Measurements from ENCODE around the gene NR4A3.
"Not testable (repeated sequence)": the region's sequence is repeated elsewhere in the genome, so short reads cannot be mapped to it uniquely, and the experiment has no call there.

Gene NR4A3

DNA sequence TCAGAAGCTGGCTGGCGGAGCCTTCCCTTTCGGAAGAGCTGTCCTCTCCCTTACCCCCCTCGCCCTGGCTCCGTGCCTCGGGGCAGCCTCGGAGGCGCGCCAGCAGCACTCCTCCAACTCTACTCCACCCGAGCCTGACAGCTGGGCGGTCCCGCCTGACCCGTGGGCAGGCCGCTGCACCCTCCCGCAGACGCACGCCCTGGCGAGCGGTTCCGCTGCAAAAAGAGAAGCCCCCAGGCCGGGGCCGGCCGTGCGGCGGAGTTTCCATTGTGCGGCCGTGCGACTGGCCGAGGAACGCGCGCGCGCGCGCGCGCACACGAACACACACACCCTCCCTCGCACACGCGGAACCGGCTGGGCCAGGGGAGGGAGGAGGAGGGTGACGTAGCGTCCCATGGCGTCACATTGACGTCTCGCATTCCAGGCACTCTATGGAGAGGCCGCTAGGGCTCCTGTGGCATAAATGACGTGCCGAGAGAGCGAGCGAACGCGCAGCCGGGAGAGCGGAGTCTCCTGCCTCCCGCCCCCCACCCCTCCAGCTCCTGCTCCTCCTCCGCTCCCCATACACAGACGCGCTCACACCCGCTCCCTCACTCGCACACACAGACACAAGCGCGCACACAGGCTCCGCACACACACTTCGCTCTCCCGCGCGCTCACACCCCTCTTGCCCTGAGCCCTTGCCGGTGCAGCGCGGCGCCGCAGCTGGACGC, at the start of gene NR4A3:
TSS of gene NR4A3 (plus strand) at position 490 of the 713 bp plus-strand sequence. CDS start 6,158 bp downstream, outside the sequence.
- DNase-seq = peak; percentile 84

DNA sequence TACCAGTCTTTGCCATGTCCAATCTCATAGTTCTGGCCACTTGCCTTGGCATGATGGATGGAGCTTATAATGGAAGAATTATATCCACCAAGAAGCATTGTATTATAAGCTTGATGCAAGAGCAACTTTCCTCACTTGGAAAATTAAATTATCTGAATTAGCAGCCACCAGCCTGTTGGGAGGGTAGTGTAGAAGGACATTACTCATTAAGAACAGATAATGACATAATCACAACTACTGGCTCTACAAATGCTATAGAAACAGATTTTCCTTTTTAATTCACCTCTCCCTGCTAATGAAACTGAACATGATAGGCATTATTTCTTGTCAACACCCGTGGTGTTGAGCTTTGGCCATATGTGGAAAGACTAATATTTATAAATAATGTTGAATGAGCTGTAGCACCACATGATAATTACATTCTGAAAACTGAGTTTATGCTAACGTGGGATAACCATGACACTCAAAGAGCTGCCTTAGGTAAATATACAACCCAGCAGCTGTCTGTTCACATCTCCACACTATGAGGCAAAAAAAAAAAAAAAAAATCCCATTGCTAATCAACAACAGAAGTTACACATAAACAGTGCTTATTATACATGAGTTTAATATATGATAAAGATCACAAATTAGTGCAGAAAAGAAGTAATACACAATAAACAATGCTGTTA, 48.1 kb upstream of the NR4A3 start:
- no peak for DNase-seq

DNA sequence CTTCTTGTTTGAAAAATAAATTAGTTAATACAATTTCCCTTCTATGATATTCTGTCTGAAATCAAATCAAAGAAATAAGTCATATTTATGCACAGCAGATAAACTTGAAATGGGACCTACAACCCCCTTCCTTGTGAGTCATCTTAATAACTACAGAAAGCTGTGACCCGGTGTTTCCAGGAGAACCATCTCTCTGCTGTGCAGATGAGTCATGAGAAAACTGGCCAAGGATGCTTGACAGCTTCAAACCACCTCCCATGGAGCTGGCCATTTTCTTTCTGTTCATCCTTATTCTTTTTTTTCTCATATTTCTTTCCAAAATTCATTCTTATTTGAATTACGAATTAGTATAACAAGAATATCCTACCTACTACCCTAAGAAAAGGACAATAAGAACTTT, 43.4 kb upstream of the NR4A3 start:
- DNase-seq = no peak

DNA sequence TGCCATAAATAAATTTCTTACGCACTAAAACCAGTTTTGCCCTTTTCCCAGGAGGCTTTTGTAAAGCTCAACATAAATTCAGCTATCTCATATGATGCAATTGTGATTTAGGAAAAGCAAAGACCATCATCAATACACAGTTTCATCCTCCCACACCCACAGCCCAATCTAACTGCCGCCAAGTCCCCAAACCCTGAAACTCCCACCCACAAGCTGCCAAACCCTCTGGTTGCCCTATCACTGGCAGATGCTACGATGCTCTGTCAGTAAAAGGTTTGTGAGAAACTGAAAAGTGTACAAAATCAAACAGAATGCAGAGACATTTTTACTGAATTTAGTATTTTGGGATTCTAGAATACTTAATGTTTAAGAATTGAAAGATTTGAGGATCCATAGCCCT, 42.8 kb upstream of the NR4A3 start:
- DNase-seq = no peak

DNA sequence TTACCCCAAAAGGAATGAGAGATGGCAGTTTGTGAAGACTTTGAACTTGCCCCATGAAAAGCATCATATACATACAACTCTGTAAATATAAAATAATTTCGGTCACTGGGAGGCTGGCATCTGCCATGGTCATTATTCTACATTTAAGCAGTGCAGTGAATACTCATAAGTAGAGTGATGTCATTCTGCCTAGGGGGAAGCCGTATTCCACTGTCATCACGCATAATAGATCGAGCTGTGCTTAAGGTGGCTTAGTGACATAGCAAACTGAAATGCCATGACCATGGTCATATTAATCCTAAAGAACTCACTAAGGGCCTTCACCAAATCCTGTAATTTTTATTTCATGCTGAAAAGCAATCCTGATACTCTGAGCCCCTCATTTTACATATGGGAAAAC, 42.4 kb upstream of the NR4A3 start:
- DNase-seq = no peak

DNA sequence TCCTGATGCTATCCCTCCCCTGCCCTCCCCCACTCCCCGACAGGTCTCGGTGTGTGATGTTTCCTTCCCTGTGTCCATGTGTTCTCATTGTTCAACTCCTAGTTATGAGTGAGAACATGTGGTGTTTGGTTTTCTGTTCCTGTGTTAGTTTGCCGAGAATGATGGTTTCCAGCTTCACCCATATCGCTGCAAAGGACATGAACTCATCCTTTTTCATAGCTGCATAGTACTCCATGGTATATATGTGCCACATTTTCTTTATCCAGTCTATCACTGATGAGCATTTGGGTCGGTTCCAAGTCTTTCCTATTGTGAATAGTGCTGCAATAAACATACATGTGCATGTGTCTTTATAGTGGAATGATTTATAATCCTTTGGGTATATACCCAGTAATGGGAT, 39.3 kb upstream of the NR4A3 start:
- DNase-seq = not testable (repeated sequence)

DNA sequence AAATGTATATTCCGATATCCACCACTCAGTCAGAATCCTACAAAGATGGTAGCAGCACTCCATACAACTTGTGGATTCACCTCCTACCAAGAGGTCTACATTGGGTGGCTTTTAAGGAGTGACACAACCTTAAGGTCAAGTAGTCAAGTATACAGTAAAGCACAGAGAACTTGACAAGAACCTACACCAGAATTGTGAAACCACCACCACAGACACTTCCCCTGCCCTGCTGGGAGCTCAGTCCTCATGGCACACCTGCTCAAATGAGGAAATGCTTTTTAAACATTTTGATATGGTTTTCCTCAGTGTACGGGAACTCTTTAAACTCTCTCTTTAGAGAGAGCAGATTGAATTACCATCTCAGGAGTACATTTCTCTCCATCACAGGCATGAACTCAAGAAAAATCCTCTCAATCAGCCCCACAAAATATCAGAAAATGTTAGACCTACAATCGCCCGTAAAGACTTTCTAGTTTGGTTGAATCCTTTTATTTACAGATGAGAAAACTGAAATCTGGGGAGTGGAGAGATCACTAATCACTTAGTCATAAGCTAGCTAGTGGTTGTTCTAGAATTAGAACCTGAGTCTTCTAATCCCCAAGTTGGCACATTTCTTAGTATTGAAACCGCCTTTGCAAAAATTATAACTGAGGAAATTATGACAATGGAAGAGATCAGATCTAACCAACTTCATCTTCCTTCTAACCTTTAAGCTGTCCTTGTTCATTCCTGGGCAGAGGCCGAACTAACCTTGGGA, 38.5 kb upstream of the NR4A3 start:
- no peak for DNase-seq

DNA sequence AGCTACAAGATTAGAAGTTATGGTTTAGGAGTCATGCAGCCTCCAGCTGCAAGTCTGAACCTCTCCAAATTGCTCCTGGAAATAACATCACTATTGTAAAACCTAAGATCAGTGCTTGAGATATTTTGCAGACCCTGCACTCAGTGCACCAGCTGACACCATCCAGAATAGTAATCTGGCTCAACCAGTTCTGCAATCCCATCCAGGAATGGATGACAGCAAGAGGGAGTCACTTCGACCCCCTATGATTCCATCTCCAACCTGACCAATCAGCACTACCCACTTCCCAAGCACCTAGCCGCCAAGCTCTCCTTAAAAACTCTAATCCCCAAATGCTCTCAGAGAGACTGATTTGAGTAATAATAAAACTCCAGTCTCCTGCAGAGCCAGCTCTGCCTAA, 37.9 kb upstream of the NR4A3 start:
- DNase-seq = no peak

DNA sequence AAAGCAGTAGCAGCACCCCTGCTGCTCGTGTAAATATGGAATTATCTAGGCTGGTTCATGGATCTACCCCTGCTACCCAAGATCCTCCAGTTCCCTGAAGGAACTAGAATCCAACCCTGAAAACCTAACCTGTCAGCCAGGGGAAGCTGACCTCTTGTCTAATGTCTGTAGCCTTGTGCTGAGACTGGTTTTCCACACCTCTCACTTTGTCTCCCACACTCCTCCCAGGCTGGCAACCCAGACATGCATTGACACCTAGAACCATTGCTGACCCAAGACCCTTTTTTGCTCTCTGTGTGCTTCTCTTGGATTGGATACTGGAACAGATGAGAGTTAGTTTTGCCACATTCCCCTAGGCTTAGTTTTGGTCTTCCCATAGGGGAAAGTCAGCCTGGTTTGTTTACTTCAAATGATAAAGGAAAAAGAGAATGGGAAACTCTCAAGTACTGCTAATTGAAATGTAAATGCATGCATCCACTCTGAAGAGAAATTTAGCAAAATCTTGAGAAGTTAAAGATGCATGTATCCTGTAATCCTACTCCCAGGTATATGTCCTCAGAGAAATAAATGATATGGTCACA, 36.6 kb upstream of the NR4A3 start:
- no peak for DNase-seq

DNA sequence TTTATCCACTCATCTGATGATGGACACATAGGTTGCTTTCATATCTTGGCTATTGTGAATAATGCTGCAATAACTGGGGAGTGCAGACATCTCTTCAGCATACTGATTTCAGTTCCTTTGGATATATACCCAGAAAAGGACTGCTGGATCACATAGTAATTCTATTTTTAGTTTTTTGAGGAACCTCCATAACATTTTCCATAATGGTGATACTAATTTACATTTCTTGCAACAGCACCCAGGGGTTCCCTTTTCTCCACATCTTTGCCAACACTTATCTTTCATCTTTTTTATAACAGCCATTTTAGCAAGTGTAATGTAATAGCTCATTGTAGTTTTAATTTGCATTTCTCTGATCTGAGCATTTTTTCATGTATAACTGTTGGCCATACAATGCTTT, 34.1 kb upstream of the NR4A3 start:
- DNase-seq = no peak

DNA sequence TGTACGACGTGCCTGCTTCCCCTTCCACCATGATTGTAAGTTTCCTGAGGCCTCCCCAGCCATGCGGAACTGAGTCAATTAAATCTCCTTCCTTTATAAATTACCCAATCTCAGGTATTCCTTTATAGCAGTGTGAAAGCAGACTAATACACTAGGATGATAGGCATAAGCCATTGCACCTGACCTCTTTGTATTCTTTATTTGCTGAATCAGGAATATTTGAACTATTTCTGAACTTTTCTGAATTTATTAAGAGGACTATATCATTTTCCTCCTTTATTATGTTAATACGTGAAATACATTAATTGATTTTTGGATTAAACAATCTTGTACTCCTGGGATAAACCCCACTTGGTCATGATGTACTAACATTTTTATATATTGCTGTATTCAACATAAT, 28.2 kb upstream of the NR4A3 start:
- DNase-seq = no peak

DNA sequence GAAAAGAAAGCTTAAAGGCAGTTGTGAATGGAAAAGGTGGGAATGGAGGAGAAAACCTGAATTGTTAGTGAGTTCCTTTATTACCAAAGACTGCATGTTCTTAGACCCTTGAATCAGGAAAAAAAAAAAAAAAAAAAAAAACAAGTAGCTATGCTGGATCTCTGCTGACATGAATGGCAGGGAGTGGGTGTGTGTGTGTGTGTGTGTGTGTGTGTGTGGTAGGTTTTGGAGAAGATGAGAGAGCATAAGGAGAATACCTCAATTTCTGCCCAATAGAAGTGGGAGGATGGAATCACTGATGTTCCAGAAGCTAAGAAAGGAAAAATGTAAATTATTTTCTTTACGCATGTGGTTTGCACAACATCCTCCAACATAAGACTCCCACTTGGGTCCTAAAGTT, 25.5 kb upstream of the NR4A3 start:
- no peak for DNase-seq

DNA sequence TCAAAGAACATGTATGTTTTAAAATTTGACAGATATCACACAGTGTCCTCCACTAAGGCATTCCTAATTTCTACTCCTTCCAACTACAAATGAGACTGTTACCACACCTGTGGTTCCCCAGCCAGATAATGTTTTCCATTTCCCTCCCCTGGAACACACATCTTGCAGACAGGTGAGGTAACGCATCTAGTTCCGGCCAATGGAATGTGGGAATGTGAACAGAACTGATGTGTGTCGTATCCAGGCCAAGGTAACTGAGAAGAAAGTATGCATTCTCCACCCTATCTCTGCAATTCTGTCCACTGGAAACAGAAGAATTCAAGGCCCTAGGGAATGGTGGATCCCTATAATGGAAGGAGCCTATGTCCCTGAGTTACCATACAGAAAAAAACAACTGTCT, 19.9 kb upstream of the NR4A3 start:
- no peak for DNase-seq

DNA sequence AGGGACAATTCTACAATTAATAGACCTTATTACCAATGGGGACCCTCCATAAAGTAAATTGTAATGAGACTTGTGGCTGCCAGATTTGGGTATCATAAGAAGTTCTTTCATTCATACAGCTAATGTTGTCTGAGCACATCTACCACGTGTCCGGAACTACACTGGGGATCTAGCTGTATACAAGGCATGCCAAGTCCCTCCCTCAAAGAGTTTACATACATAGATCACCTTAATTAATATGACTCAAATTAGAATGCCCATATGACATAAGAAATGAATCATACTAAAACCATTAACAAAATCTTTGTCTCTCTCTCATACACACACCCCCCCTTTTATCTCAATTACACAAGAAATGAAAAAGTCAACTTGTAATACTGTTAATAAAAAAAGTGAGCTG, 18.0 kb upstream of the NR4A3 start:
- DNase-seq = no peak

DNA sequence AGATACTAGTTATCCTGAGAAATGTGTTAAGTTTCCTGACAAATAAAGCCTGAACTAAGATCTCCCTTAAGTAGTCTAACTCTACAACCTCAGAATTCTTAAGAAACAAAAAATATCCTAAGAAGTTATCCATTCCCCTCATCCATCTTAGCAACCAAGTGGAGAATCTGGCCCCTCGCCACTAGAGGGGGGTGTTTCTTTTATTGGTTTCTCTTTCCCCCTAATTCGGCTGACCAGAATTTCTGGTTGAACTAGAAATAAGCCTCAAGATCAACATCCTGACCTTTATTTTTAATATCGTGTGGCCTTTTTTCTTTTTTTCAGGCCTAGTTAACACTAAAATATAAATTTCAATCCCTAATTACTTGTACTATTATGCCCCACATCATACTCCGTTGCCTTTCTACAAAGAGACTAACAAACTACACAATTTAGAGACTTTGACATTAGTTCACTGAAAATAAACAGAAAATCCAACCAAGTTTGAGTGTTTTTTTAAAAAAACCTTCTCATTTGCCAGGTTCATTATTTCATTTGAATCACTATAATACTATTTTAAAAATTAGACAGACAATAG, 14.3 kb upstream of the NR4A3 start:
- DNase-seq = peak; percentile 69

DNA sequence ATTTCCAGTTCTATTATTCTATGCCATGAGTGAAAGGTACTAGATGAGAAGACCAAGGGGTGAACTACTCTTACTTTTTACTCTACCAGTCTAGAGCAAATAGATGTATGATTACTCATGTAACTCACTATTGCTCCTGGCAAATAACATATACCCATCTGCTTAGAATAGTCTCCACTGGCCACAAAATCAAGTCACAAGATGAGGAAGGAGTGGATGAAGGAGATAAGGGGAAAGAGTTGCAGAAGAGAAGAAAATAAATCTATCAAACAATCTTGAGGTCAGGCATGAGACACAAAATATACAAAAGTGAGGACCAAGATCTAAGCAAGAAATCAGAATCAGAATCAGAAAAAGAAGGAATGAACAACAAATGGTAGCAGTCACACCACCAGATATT, 13.7 kb upstream of the NR4A3 start:
- DNase-seq = no peak

DNA sequence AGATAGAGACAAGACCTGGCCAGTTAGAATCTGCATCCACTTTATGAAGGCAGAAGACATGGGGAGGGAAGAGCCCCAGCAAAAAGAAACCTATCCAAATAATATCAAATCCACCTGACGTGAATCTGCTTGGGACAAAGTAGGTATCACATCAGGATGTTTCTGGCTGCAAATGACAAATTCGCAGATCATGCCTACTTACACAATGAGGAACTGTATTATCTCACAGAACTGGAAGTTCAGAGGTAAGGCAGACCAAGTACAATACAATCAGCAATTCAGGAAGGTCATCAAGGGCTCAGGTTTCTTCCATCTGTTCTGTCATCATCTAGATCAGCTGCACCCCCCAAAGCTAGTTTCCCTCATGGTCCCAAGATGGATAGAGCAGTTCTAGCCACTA, 13.2 kb upstream of the NR4A3 start:
- DNase-seq = no peak

DNA sequence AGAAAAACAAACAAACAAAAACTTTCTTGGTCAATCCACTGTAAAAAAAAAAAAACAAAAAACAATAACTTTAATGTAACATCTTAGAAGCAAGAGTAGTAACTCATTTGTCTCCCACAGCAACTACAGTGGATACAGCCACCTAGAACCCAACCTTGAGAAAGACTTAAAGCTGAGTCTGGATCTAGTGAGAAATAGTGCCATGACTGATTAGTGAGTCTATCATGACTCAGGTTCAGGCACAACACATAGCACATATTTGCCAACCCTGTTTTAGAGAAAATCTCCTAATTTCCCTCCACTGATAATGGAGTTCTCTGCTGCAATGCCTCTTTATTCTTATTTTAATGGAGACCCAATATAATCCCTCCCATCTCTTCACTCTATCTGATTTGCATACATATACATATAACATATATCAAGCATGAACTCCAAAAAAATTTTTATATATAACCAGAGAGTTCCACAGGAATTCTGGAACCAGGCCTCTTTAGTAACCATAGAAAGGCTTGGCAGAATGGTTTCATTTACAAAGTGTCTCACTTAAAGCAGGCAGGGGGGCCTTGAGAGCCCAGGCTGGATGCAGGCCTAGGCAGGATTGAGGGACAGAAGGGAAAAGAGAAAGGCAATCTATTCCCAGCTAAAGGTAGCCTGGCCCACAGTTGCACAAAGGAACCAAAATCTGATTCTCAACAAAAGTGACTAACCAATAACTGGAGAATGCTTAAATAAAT, 11.9 kb upstream of the NR4A3 start:
- DNase-seq = no peak

DNA sequence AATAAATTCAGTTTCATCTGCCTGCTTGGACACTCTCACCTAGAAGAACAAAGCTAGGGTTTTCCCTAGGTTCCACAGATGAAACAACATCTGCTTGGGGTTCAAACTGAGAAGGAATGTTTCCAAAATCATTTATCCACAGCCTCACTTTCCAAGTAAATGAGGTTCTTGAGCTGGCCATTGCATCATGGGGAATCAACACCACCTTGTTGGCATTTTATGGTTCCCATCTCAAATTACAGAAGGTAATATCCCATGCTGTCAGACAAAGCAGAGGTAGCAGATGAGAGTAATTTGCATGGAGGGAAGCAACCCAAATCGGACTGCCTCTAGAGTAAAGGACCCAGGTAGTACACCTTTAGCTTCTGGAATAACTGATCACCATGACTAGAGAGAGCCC, 10.5 kb upstream of the NR4A3 start:
- DNase-seq = no peak

DNA sequence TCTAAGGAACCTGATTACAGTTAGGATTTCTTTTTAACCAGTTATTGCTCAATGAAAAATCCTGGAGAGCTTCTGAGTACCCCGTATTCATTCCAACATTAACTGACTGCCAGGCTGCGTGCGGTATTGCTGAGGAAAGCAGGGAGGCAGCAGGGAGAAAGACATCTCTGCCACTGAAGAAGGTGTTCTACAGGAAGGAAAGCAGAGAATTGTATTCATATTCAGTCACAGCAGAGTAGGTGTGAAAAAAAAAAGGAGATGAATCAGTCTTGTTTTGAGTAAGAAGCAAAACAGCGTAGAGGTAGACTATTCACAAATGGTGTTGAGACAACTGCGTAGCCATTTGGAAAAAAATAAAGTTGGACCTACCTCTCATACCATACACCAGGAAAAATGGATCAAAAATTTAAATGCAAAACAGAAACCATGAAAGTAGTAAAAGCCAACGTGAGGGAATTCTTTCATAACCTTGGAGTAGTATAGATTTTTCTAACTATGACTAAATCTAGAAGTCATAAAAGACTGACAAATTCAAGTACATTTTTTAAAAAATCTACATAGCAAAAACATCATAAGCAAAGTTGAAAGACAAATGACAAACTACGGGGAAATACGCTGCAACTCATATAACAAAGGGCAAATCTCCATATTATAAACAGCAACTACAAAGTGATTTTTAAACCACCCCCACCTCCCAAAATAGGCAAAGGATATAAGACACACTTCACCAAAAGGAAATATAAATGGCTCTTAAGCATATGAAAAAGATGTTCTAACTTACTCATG, 9.9 kb upstream of the NR4A3 start:
- no peak for DNase-seq

DNA sequence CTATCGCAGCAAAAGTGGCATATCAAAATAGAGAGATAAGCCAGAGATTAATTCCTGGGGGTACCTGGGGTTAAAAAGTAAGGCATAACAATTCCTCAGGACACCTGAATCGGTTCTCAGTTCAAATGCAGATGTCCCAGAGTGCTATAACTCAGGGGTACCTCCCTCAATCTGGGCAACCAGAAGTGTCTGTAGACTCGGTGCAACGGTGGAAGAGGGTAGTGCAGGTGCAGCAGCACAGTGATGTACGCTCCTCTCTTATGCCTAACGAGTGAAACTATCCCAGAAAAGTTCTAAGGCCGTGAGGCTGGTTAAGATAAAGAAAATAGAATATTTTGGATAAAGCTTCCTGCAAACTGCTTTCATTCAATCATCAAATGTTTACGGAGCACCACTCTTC, 7.9 kb upstream of the NR4A3 start:
- DNase-seq = no peak

DNA sequence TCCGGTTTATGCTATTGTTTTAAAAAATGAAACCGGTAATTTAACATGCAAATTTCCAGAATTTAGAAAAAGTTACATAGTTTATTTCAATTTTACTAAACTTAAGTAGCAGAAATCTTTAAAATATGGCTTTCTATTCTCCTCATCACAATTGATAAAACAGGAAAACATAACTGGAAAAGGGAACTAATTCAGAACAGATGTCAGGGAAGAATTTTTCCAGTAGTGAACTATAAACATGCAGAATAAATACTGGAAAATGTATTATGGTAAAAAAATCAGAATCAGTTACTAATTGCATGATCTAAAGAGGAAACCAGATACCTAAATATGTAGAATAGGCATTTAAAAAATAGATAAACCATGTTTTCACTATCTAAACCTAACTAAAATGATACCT, 7.3 kb upstream of the NR4A3 start:
- DNase-seq = no peak

Data from activated T-cell treated with anti-CD3 and anti-CD28 coated beads for 4 hours (primary cell).